ENCODE results near the gene DCAF17. TPM values are rescaled to one million over a fixed set of nuclear protein-coding genes. Genes with fewer than 3 reads are reported as not detected.

DCAF17 gene
- total and polyA plus RNA-seq, 2 of the 13 experiments (the other 11 are each of a cell fraction or from before 2014, with no cell fraction given), result 13.7 to 30.0 TPM

DNA sequence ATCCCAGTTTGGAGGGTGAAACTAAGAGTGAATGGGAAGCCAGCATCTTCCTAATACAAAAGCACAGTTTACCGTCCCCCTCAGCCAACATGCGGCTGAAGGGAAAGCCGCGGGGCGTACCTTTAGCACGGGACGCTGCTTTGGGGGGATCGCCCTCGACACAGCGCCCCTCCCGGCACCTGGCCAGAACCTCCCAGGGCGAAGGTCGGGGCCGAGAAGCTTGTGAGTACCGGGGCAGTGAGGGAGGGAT lies 338 bp upstream of the DCAF17 start, which contains the start of gene METTL8 (continued):
- TF ChIP-seq, protein P1, sequence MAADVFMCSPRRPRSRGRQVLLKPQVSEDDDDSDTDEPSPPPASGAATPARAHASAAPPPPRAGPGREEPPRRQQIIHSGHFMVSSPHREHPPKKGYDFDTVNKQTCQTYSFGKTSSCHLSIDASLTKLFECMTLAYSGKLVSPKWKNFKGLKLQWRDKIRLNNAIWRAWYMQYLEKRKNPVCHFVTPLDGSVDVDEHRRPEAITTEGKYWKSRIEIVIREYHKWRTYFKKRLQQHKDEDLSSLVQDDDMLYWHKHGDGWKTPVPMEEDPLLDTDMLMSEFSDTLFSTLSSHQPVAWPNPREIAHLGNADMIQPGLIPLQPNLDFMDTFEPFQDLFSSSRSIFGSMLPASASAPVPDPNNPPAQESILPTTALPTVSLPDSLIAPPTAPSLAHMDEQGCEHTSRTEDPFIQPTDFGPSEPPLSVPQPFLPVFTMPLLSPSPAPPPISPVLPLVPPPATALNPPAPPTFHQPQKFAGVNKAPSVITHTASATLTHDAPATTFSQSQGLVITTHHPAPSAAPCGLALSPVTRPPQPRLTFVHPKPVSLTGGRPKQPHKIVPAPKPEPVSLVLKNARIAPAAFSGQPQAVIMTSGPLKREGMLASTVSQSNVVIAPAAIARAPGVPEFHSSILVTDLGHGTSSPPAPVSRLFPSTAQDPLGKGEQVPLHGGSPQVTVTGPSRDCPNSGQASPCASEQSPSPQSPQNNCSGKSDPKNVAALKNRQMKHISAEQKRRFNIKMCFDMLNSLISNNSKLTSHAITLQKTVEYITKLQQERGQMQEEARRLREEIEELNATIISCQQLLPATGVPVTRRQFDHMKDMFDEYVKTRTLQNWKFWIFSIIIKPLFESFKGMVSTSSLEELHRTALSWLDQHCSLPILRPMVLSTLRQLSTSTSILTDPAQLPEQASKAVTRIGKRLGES (CRISPR knock-in tag; IDR thresholded peaks at IDR 0.05; ENCODE audit: borderline replicate concordance), result no peak
- TF ChIP-seq ZNF569 (CRISPR knock-in tag; IDR thresholded peaks at IDR 0.05; ENCODE audit: borderline replicate concordance) (no peak), KDM6A (CRISPR knock-in tag; IDR thresholded peaks at IDR 0.05; ENCODE audit: low read depth) (0 out of 2 replicates have a peak, but pooled peaks have one; percentile 19), MZF1 (CRISPR knock-in tag; IDR thresholded peaks at IDR 0.05; ENCODE audit: borderline replicate concordance) (0 out of 2 replicates have a peak, but pooled peaks have one; percentile 63), SP140L (CRISPR knock-in tag; IDR thresholded peaks at IDR 0.05; ENCODE audit: borderline replicate concordance) (no peak; the same call in 1 of the 2 replicates), ZNF124 (CRISPR knock-in tag; IDR thresholded peaks at IDR 0.05) (peak; percentile 71; the same call in 1 of the 2 replicates), CEBPG (CRISPR knock-in tag; IDR thresholded peaks at IDR 0.05) (peak; percentile 53; the same call in 1 of the 2 replicates), BORCS8-MEF2B (CRISPR knock-in tag; IDR thresholded peaks at IDR 0.05) (no peak), ZNF329 (CRISPR knock-in tag; IDR thresholded peaks at IDR 0.05; ENCODE audit: low read depth) (peak; percentile 55), AKAP8 (CRISPR knock-in tag; IDR thresholded peaks at IDR 0.05) (0 out of 2 replicates have a peak, but pooled peaks have one; percentile 77), BCL3 (CRISPR knock-in tag; IDR thresholded peaks at IDR 0.05) (0 out of 2 replicates have a peak, but pooled peaks have one; percentile 9), TAF15 (IDR thresholded peaks at IDR 0.05; ENCODE audit: low read depth, low read length, poor library complexity, severe bottlenecking) (no peak), ZNF549 (CRISPR knock-in tag; IDR thresholded peaks at IDR 0.05) (peak; percentile 88), ZNF552 (CRISPR knock-in tag; IDR thresholded peaks at IDR 0.05; ENCODE audit: borderline replicate concordance) (no peak), MYNN (CRISPR knock-in tag; IDR thresholded peaks at IDR 0.05; ENCODE audit: low read depth) (no peak), ZNF207 (IDR thresholded peaks at IDR 0.05; ENCODE audit: borderline replicate concordance) (no peak), ZNF670 (CRISPR knock-in tag; IDR thresholded peaks at IDR 0.05; ENCODE audit: borderline replicate concordance) (0 out of 2 replicates have a peak, but pooled peaks have one; percentile 82), NCOA5 (CRISPR knock-in tag; IDR thresholded peaks at IDR 0.05) (no peak), SRSF1 (optimal IDR thresholded peaks at IDR 0.05; ENCODE audit: low read depth, low read length) (peak; percentile 29)
- TF ChIP-seq, protein P2, sequence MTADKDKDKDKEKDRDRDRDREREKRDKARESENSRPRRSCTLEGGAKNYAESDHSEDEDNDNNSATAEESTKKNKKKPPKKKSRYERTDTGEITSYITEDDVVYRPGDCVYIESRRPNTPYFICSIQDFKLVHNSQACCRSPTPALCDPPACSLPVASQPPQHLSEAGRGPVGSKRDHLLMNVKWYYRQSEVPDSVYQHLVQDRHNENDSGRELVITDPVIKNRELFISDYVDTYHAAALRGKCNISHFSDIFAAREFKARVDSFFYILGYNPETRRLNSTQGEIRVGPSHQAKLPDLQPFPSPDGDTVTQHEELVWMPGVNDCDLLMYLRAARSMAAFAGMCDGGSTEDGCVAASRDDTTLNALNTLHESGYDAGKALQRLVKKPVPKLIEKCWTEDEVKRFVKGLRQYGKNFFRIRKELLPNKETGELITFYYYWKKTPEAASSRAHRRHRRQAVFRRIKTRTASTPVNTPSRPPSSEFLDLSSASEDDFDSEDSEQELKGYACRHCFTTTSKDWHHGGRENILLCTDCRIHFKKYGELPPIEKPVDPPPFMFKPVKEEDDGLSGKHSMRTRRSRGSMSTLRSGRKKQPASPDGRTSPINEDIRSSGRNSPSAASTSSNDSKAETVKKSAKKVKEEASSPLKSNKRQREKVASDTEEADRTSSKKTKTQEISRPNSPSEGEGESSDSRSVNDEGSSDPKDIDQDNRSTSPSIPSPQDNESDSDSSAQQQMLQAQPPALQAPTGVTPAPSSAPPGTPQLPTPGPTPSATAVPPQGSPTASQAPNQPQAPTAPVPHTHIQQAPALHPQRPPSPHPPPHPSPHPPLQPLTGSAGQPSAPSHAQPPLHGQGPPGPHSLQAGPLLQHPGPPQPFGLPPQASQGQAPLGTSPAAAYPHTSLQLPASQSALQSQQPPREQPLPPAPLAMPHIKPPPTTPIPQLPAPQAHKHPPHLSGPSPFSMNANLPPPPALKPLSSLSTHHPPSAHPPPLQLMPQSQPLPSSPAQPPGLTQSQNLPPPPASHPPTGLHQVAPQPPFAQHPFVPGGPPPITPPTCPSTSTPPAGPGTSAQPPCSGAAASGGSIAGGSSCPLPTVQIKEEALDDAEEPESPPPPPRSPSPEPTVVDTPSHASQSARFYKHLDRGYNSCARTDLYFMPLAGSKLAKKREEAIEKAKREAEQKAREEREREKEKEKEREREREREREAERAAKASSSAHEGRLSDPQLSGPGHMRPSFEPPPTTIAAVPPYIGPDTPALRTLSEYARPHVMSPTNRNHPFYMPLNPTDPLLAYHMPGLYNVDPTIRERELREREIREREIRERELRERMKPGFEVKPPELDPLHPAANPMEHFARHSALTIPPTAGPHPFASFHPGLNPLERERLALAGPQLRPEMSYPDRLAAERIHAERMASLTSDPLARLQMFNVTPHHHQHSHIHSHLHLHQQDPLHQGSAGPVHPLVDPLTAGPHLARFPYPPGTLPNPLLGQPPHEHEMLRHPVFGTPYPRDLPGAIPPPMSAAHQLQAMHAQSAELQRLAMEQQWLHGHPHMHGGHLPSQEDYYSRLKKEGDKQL (CRISPR knock-in tag; IDR thresholded peaks at IDR 0.05; ENCODE audit: low read depth), result 0 out of 2 replicates have a peak, but pooled peaks have one; percentile 10
- TF ChIP-seq, protein P3, sequence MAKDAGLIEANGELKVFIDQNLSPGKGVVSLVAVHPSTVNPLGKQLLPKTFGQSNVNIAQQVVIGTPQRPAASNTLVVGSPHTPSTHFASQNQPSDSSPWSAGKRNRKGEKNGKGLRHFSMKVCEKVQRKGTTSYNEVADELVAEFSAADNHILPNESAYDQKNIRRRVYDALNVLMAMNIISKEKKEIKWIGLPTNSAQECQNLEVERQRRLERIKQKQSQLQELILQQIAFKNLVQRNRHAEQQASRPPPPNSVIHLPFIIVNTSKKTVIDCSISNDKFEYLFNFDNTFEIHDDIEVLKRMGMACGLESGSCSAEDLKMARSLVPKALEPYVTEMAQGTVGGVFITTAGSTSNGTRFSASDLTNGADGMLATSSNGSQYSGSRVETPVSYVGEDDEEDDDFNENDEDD (CRISPR knock-in tag; IDR thresholded peaks at IDR 0.05; ENCODE audit: borderline replicate concordance), result peak; percentile 79; the same call in 1 of the 2 replicates
